OCI-LY3 (cell line): ENCODE results near the gene NFIC.
"Not testable (repeated sequence)": the region's sequence is repeated elsewhere in the genome, so short reads cannot be mapped to it uniquely, and the experiment has no call there.

Source experiments
- CTCF ChIP-seq: fragments of 200-600, 300-600 bp; sonication (generic); IDR thresholded peaks from 2 replicates; pipeline ENCODE4 v1.5.1; 2014; ENCODE audit warnings: antibody characterized with exemption, low read length, low read depth
- EZH2phosphoT487 ChIP-seq: fragments of 200-600 bp; shearing (Covaris generic); IDR thresholded peaks from 2 replicates; pipeline ENCODE4 v1.6.1; 2018; ENCODE audit warnings: antibody characterized with exemption, mixed run types, low read depth

GRCh38 chr19:3332232-3332631, 34.2 kb upstream of the NFIC start:
- TF ChIP-seq CTCF, EZH2phosphoT487: not testable (repeated sequence)
